Measurements from ENCODE around the gene BBOF1. TPM values are rescaled to one million over a fixed set of nuclear protein-coding genes. Genes with fewer than 3 reads are reported as not detected.

The BBOF1 gene
- total RNA-seq, 1 donor from 2014 or later, result 3.8 TPM

DNA sequence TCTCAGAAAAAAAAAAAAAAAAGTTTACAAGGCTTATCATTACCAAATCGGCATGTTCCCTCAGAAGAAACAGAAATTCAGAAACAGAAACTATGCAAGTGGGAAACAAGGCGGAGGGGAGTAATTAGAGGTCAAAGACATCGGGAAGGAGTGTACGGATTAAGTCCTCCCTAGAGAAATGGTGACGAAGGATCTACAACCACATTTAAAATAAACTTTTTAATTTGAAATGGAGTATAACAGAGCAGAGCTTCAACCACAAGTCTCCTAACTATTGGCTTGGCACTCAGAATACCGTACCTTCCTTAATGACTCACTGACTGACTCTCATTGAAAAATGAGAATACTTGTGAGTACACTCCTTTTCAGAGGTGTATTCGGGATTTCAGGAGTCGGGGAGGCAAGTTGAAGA is 969 bp upstream of the BBOF1 start:
- intact Hi-C loops (cut with micrococcal nuclease), result no loop called here
- DNase-seq, result no peak
- H3K27ac ChIP-seq (replicated peaks), result peak overlapping the region; percentile 99
- no peaks in the 10 kb centered on the region for H3K27me3 ChIP-seq (ENCODE audit: low read depth)
- no peak for TF ChIP-seq CTCF (IDR thresholded peaks at IDR 0.05; ENCODE audit: borderline replicate concordance)
- peak overlapping the region; percentile 98 for H3K4me3 ChIP-seq
- H3K36me3 ChIP-seq, result peaks cover 13% of the 10 kb centered on the region
- no peaks in the 10 kb centered on the region for H3K9me3 ChIP-seq (replicated peaks)
- peaks cover 23% of the 10 kb centered on the region for H3K4me1 ChIP-seq

DNA sequence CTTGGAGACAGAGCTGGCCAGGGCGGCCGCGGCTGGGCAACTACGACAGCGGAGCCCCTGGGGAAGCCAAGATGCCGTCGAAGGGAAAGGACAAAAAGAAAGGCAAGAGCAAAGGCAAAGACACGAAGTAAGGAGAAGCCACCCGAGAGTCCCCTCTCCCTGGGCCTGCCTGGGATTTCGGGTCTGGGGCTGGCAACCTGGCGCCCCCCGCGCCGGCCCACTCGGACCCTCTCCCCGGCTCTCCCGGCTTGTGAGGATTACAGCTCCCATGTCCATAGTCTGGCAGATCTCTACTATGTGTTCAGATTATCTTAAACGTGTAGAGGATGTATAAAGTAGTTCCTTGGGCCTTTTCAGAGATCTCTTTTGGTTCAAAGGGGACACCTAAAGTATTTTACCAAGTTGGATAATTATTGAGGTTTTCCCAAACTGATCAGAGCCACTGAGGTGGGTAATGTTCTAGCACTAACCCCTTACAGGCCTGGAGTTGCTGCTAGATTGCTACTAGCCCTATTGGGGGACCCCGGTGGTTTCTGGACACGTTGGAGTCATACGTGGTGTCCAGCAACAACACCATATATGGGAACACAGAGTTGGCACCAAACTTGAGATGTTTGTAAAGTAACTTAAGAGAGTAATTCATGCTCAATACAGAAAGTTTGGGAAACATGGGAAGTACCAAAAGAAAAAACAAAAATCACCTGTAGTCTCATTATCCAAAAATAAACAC is 424 bp downstream of the BBOF1 start:
- TF ChIP-seq CTCF (IDR thresholded peaks at IDR 0.05; ENCODE audit: borderline replicate concordance), result no peak
- Histone ChIP-seq H3K4me3 (peak overlapping the region; percentile 98), H3K4me1 (peaks cover 23% of the 10 kb centered on the region), H3K36me3 (peaks cover 3% of the 10 kb centered on the region), H3K27ac (replicated peaks) (peak overlapping the region; percentile 99), H3K27me3 (ENCODE audit: low read depth) (no peaks in the 10 kb centered on the region), H3K9me3 (replicated peaks) (no peaks in the 10 kb centered on the region)
- DNase-seq, result no peak
- intact Hi-C loops (cut with micrococcal nuclease), result no loop called here

DNA sequence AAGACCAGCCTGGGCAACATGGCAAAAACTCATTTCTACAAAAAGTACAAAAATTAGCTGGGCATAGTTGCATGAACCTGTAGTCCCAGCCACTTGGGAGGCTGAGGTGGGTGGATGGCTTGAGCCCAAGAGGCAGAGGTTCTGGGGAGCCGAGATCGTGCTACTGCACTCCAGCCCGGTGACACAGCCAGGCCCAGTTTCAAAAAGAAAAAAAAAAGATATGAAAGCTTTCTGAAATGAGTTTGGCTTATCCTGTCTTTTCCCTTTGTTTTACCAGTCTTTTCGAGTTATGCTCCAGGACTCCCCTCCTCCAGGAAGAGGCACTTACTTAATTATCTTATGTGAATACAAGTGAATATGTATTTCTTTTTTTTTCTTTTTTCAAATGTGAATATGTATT is 3.2 kb downstream of the BBOF1 start:
- H3K27me3 ChIP-seq (ENCODE audit: low read depth), result no peaks in the 10 kb centered on the region
- intact Hi-C loops (cut with micrococcal nuclease), result no loop called here
- no peak overlapping the region for H3K4me3 ChIP-seq
- H3K4me1 ChIP-seq, result peaks cover 23% of the 10 kb centered on the region
- DNase-seq, result no peak
- no peaks in the 10 kb centered on the region for H3K9me3 ChIP-seq (replicated peaks)
- no peak for TF ChIP-seq CTCF (IDR thresholded peaks at IDR 0.05; ENCODE audit: borderline replicate concordance)
- no peaks in the 10 kb centered on the region for H3K36me3 ChIP-seq
- no peak overlapping the region for H3K27ac ChIP-seq (replicated peaks)

DNA sequence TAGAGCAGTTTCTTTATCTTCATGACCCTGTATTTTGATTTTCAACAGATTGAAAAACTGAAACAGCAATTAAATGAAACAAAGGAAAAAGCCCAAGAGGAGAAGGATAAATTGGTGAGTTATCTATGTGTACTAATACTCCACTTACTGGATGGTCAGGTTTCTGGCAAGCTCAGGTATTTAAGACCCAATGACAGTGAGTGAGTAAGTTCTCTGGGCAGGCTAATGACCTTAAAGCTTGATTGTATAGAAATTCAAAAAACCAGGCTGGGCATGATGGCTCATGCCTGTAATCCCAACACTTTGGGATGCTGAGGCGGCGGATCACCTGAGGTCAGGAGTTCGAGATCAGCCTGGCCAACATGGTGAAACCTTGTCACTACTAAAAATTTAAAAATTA is 10.0 kb downstream of the BBOF1 start:
- Histone ChIP-seq H3K27me3 (ENCODE audit: low read depth) (no peaks in the 10 kb centered on the region), H3K4me1 (no peaks in the 10 kb centered on the region), H3K36me3 (peaks cover under 1% of the 10 kb centered on the region), H3K27ac (replicated peaks) (no peak overlapping the region), H3K9me3 (replicated peaks) (no peaks in the 10 kb centered on the region), H3K4me3 (no peak overlapping the region)
- no peak for TF ChIP-seq CTCF (IDR thresholded peaks at IDR 0.05; ENCODE audit: borderline replicate concordance)
- DNase-seq, result no peak
- intact Hi-C loops (cut with micrococcal nuclease), result no loop called here

- intact Hi-C loops (cut with micrococcal nuclease), result no loop called here
- H3K9me3 ChIP-seq (replicated peaks), result no peaks in the 10 kb centered on the region
- DNase-seq, result no peak
- no peak for TF ChIP-seq CTCF (IDR thresholded peaks at IDR 0.05; ENCODE audit: borderline replicate concordance)
- H3K36me3 ChIP-seq, result peaks cover 7% of the 10 kb centered on the region
- no peak overlapping the region for H3K27ac ChIP-seq (replicated peaks)
- H3K4me1 ChIP-seq, result no peaks in the 10 kb centered on the region
- H3K4me3 ChIP-seq, result no peak overlapping the region
- H3K27me3 ChIP-seq (ENCODE audit: low read depth), result no peaks in the 10 kb centered on the region
Measured at GRCh38 chr14:74034572-74034971, 15.4 kb downstream of the BBOF1 start.
